K562 (cell line): ENCODE measurements around the gene TOR1AIP1. TPM values are rescaled to one million over a fixed set of nuclear protein-coding genes. Genes with fewer than 3 reads are reported as not detected.
A peak's percentile ranks its signal among the peaks of the same experiment; 100 is the strongest.

Source experiments
- BCLAF1 ChIP-seq, 2 experiments: fragments of 450-650 bp in 1 of 2; IDR thresholded peaks; 2 replicates each; pipeline ENCODE4 v1.6.1; 2011 to 2017; ENCODE audit warnings: low read depth in 2 of 2, antibody characterized with exemption in 1 of 2, borderline replicate concordance in 1 of 2, low read length in 1 of 2, mild to moderate bottlenecking in 1 of 2, mixed read lengths in 1 of 2; ENCODE audit not compliant: control insufficient read depth in 1 of 2
- EGR1 ChIP-seq: fragments of 450-650 bp; conservative IDR thresholded peaks from 2 replicates; pipeline ENCODE4 v1.6.1; 2017; ENCODE audit warnings: mild to moderate bottlenecking
- ESRRB ChIP-seq: fragments of 250-450 bp; sonication (Bioruptor Pico); IDR thresholded peaks from 2 replicates; pipeline ENCODE4 v1.5.0; 2020; ENCODE audit warnings: mild to moderate bottlenecking, moderate library complexity, borderline replicate concordance
- IFI16 ChIP-seq: fragments of 250-450 bp; sonication (Bioruptor Pico); IDR thresholded peaks from 2 replicates; pipeline ENCODE4 v2.1.2; 2022; ENCODE audit warnings: mild to moderate bottlenecking, inconsistent platforms
- KDM5B ChIP-seq: fragments of 200-600 bp; sonication (generic); IDR thresholded peaks from 2 replicates; pipeline ENCODE4 v1.6.1; 2012; ENCODE audit warnings: low read depth, mild to moderate bottlenecking, moderate library complexity, low read length, control low read depth, inconsistent platforms; ENCODE audit not compliant: insufficient replicate concordance
- NKRF ChIP-seq: fragments of 450-650 bp; IDR thresholded peaks from 2 replicates; pipeline ENCODE4 v1.6.1; 2016; ENCODE audit warnings: borderline replicate concordance
- SIN3A ChIP-seq, 2 experiments: fragments of 150-350 bp in 1 of 2; IDR thresholded peaks; 2 replicates each; pipeline ENCODE4 v1.6.1; 2011 to 2016; ENCODE audit warnings: borderline replicate concordance in 2 of 2, low read depth in 2 of 2, low read length in 2 of 2, mild to moderate bottlenecking in 2 of 2, moderate library complexity in 2 of 2; ENCODE audit not compliant: control insufficient read depth in 1 of 2
- U2AF1 ChIP-seq: fragments of 200-400 bp; formaldehyde crosslinking; optimal IDR thresholded peaks from 2 replicates; pipeline ENCODE3; 2017; ENCODE audit warnings: mild to moderate bottlenecking, low read depth, low read length, moderate library complexity
- ZNF318 ChIP-seq, 2 experiments: fragments of 450-650 bp; IDR thresholded peaks; 2 replicates each; pipeline ENCODE4 v1.6.1; 2016; ENCODE audit warnings: mild to moderate bottlenecking in 2 of 2, borderline replicate concordance in 1 of 2, low read depth in 1 of 2, moderate library complexity in 1 of 2
- polyA plus RNA-seq, 8 experiments: library from polyadenylated mRNA; depleted of rRNA in 4 of 8; stranded (reverse) in 5 of 8; unstranded in 3 of 8; fragments of >200 nt; fragmentation: Nextera tagmentation in 2 of 8; fragmentation: Illumina TruSeq in 1 of 8; extraction: Ambion mirVana in 2 of 8; extraction: Trizol in 1 of 8; gene quantifications; 2 replicates each; pipeline versions ENCODE4 v1.2.1 to v1.2.3, GENCODE V29; 2011 to 2014; ENCODE audit warnings: inconsistent platforms in 1 of 8, missing spikeins in 1 of 8
- total RNA-seq, 7 experiments: library from RNA; depleted of rRNA in 6 of 7; stranded (reverse); fragments of >200 nt in 6 of 7; fragmentation: Illumina TruSeq in 2 of 7; extraction: Trizol in 2 of 7; gene quantifications; 2 replicates each; pipeline versions ENCODE4 v1.2.1 to v1.2.3, GENCODE V29; 2011 to 2021; ENCODE audit warnings: low replicate concordance in 1 of 7

TOR1AIP1 gene
- total and polyA plus RNA-seq, 9 of the 15 experiments (the other 6 are each of a cell fraction or from before 2014, with no cell fraction given): 18.1 to 46.9 (median 35.5) TPM

GRCh38 chr1:179954493-179955286 lies 72.6 kb downstream of the TOR1AIP1 start, which contains the start of gene CEP350 (continued):
- TF ChIP-seq ZNF318 (IDR thresholded peaks at IDR 0.05; ENCODE audit: borderline replicate concordance in 1 of 2, low read depth in 1 of 2): no peak
- TF ChIP-seq EGR1: no peak
- peak; percentile 91 for TF ChIP-seq KDM5B
- TF ChIP-seq ESRRB (CRISPR knock-in tag): no peak
- TF ChIP-seq U2AF1: peak; percentile 82
- TF ChIP-seq NKRF: peak; percentile 69; the same call in 1 of the 2 replicates
- 0 out of 4 replicates have a peak, but pooled peaks of 1 of the 2 experiments have one; percentile 81 for TF ChIP-seq BCLAF1 (IDR thresholded peaks at IDR 0.05; ENCODE audit: borderline replicate concordance in 1 of 2, control insufficient read depth in 1 of 2, low read depth in 2 of 2, low read length in 1 of 2)
- TF ChIP-seq IFI16 (CRISPR knock-in tag): no peak
- peak; percentile 80 to 82; a peak in 3 of 4 replicates for TF ChIP-seq SIN3A (IDR thresholded peaks at IDR 0.05; ENCODE audit: borderline replicate concordance in 2 of 2, control insufficient read depth in 1 of 2, low read depth in 2 of 2, low read length in 2 of 2)
